ENCODE data around the gene ARHGAP40.

Gene ARHGAP40

GRCh38 chr20:38559764-38560163, 41.8 kb upstream of the ARHGAP40 start:
- Histone ChIP-seq H3K4me1 (no peaks in the 10 kb centered on the region), H3K4me3 (ENCODE audit: low read depth, low read length) (no peak overlapping the region), H3K36me3 (peaks cover 42% of the 10 kb centered on the region), H3K27me3 (no peaks in the 10 kb centered on the region), H3K9me3 (no peaks in the 10 kb centered on the region)
- TF ChIP-seq CTCF (IDR thresholded peaks at IDR 0.05; ENCODE audit: low read depth, low read length) = no peak
- no peak for DNase-seq

- TF ChIP-seq CTCF (IDR thresholded peaks at IDR 0.05; ENCODE audit: low read depth, low read length) = no peak
- H3K36me3 ChIP-seq = peaks cover 10% of the 10 kb centered on the region
- no peaks in the 10 kb centered on the region for H3K27me3 ChIP-seq
- H3K4me1 ChIP-seq = no peaks in the 10 kb centered on the region
- H3K9me3 ChIP-seq = no peaks in the 10 kb centered on the region
- DNase-seq = no peak
- H3K4me3 ChIP-seq (ENCODE audit: low read depth, low read length) = no peak overlapping the region
Observed at GRCh38 chr20:38563802-38564431, 37.7 kb upstream of the ARHGAP40 start.

GRCh38 chr20:38564680-38565079, 36.9 kb upstream of the ARHGAP40 start:
- Histone ChIP-seq H3K9me3 (no peaks in the 10 kb centered on the region), H3K4me3 (ENCODE audit: low read depth, low read length) (no peak overlapping the region), H3K36me3 (0 out of 2 replicates have a peak, but pooled peaks cover 5% of the 10 kb centered on the region), H3K27me3 (no peaks in the 10 kb centered on the region), H3K4me1 (no peaks in the 10 kb centered on the region)
- no peak for TF ChIP-seq CTCF (IDR thresholded peaks at IDR 0.05; ENCODE audit: low read depth, low read length)
- no peak for DNase-seq

GRCh38 chr20:38566036-38566598, 35.5 kb upstream of the ARHGAP40 start:
- no peaks in the 10 kb centered on the region for H3K4me1 ChIP-seq
- no peaks in the 10 kb centered on the region for H3K36me3 ChIP-seq
- H3K9me3 ChIP-seq = no peaks in the 10 kb centered on the region
- H3K27me3 ChIP-seq = no peaks in the 10 kb centered on the region
- H3K4me3 ChIP-seq (ENCODE audit: low read depth, low read length) = no peak overlapping the region
- TF ChIP-seq CTCF (IDR thresholded peaks at IDR 0.05; ENCODE audit: low read depth, low read length) = no peak
- DNase-seq = no peak

DNA sequence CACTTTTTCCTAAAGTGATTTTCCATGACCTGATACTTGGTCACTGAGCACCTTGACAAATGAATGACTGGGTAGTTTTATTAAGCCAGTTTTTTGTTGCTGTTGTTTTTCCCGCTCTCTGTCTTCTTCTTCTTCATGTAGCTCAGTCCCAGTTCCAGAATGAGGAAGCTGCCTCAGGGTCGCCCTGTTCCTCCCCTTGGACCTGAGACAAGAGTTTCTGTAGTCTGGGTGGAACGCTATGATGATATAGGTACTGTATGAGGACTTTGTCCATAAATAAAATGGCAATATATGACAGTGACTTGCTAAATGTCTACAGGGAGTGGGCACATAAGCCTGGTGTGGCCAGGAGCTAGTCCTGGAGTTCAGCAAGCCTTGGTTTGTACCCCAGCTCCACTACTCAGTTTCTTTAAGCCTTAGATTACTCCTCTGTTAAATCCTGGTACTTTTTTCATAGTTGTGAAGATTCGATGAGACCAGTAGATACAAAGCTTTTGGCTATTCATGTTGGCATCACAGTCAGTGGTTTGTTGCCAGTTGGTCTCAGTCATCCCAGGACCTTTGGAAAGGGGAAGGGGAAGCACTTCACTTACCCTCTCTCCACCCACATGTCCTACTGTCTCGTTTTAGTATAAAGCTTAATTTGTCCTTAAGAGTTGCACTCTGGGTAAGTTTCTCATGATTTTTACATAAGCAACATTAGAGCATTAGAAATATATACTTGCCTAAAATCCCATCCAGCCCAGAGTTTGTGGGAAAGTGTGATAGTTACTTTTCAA, 31.7 kb upstream of the ARHGAP40 start:
- Histone ChIP-seq H3K4me1 (no peaks in the 10 kb centered on the region), H3K4me3 (ENCODE audit: low read depth, low read length) (no peak overlapping the region), H3K9me3 (no peaks in the 10 kb centered on the region), H3K36me3 (peaks cover 9% of the 10 kb centered on the region), H3K27me3 (no peaks in the 10 kb centered on the region)
- no peak for DNase-seq
- no peak for TF ChIP-seq CTCF (IDR thresholded peaks at IDR 0.05; ENCODE audit: low read depth, low read length)

DNA sequence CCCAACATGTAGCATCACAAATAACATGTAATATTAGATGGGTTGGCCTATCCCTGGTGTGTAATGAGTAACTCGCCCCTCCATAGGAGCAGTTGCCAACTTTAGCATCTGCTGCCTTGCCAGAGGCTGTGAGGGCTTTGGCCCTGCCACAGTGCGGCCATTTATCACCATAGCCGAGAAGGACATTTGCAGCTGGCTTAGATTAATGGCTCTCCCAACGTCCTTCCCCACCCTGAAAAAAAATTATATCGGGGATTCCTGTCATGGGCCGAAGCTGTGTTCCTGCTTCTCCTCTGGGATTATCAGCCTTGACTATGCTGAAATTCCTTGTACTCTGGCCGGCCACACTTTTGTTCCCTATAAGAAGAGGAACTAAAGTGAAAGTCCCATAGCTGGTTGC, 28.2 kb upstream of the ARHGAP40 start:
- no peak for TF ChIP-seq CTCF (IDR thresholded peaks at IDR 0.05; ENCODE audit: low read depth, low read length)
- H3K4me1 ChIP-seq = no peaks in the 10 kb centered on the region
- no peak overlapping the region for H3K4me3 ChIP-seq (ENCODE audit: low read depth, low read length)
- no peaks in the 10 kb centered on the region for H3K9me3 ChIP-seq
- DNase-seq = no peak
- H3K36me3 ChIP-seq = peaks cover 15% of the 10 kb centered on the region
- no peaks in the 10 kb centered on the region for H3K27me3 ChIP-seq
